Muscle of back (tissue), 13 donors: Measurements from ENCODE around the gene GDF9. TPM values are rescaled to one million over a fixed set of nuclear protein-coding genes. Genes with fewer than 3 reads are reported as not detected.

Source experiments
- DNase-seq, 3 donors: peaks; one replicate each; pipeline versions ENCODE4 v3.0.0 to v3.0.0-alpha.2; 2013
- long read RNA-seq, 9 donors: transcript quantifications; one replicate each; lab custom pipeline, GENCODE V29; 2026
- polyA plus RNA-seq, 10 donors: library from polyadenylated mRNA; unstranded; fragments of 120-200 nt; gene quantifications; one replicate each; pipeline ENCODE4 v1.2.1, GENCODE V29; 2013; ENCODE audit not compliant: insufficient read length in 10 of 10

Gene GDF9, protein sequence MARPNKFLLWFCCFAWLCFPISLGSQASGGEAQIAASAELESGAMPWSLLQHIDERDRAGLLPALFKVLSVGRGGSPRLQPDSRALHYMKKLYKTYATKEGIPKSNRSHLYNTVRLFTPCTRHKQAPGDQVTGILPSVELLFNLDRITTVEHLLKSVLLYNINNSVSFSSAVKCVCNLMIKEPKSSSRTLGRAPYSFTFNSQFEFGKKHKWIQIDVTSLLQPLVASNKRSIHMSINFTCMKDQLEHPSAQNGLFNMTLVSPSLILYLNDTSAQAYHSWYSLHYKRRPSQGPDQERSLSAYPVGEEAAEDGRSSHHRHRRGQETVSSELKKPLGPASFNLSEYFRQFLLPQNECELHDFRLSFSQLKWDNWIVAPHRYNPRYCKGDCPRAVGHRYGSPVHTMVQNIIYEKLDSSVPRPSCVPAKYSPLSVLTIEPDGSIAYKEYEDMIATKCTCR
- 1 to 10 TPM in 2 of 10 donors, under 1 TPM in 8; 0.31 to 1.5 (median 0.74) TPM for polyA plus RNA-seq
- long read RNA-seq, donor 1, result 0 reads
- long read RNA-seq, donor 2, partial matches to known transcripts, result 260 of 628 reads
- long read RNA-seq, donor 2, other reads (novel, unspliced or antisense), result 368 of 628 reads
- long read RNA-seq, donor 3, result 0 reads
- long read RNA-seq, donor 4, result 0 reads
- long read RNA-seq, donor 5, result 0 reads
- long read RNA-seq, donor 6, result 0 reads
- long read RNA-seq, donor 7, result 0 reads
- long read RNA-seq, donor 8, partial matches to known transcripts, result 231 of 478 reads
- long read RNA-seq, donor 8, other reads (novel, unspliced or antisense), result 247 of 478 reads
- long read RNA-seq, donor 9, result 0 reads

DNA sequence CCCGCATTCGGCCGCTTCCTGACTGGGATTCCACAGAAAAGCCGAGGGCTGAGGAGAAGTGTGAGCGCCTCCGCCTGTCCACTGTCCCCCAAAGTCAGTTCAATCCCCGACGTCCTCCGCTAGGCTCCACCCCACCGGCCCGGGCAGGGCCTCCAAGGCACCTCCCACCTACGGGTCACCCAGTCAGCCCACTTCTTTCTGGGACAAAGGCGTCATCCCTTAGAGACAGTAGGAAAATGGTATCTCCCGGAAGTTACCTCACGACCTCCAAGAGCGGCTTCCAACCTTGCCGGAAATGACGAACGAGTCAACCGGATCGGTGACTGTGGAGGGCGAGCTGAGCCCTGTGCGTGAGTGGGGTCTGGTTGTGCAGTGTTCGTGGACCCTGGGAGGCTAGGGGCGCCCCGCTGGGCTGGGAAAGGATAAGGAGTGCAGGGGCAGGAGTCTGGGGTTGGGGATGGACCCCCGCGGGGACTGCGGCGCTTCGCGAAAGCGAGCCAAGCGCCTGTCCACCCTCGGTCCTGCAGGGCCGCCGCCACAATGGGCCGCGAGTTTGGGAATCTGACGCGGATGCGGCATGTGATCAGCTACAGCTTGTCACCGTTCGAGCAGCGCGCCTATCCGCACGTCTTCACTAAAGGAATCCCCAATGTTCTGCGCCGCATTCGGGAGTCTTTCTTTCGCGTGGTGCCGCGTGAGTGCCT lies at the start of gene GDF9, which contains the start of gene UQCRQ:
TSS of gene GDF9 (minus strand) at position 128 of the 704 bp plus-strand sequence. CDS start 1,936 bp downstream, outside the sequence.
TSS of gene UQCRQ (plus strand) at position 301 of the 704 bp plus-strand sequence. CDS start at position 541, 240 bp downstream.
- peak; percentile 99 to 100 (median 99) for DNase-seq

DNA sequence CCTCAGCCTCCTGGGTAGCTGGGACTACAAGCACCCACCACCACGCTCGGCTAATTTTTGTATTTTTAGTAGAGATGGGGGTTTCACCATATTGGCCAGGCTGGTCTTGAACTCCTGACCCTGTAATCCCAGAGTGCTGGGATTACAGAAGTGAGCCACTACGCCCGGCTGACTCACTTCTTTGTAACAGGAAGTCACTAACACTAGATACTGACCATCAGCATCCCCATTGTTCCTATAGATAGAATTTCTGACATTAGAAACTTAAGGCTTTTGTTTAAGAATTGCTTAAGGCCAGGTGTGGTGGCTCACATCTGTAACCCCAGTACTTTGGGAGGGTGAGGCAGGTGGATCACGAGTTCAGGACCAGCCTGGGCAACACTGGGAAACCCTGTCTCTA lies 49.4 kb upstream of the GDF9 start:
- DNase-seq, result no peak

DNA sequence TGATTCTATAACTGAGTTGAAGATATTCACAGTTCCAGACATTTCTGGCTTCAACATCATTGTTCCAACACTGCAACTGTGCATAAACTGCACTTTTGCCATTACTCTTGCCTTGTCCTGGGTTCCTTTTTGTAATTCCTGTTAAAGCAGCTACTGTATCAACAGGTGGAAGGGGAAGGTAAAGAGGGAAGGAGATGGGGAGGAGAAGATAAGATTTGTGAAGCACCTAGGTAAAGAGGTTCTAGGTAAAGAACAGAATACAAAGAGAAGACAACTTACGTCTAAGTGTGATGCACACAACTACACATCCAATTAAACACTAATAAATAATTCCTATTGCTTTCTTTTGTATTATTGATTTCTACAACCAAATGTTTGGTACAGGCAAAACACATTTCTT lies 43.4 kb upstream of the GDF9 start:
- no peak for DNase-seq

DNA sequence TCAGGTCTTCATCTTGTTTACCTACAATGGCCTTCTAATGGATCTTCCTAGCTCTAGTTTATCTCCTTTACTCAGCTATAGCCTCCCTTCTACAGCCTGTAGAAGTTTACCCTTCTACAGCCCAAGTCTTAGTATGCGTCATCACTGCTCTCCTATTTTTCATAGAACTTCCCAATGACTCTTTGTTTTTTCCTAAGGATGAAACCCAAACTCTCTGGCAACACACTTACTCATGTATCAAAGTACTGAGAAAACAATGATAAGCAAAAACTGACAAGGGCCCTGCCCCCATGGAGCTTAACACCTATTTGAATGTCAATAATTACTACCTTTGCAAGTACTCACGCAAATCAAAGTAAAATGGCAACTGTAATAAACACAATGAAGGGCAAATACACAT lies 40.9 kb upstream of the GDF9 start:
- no peak for DNase-seq

DNA sequence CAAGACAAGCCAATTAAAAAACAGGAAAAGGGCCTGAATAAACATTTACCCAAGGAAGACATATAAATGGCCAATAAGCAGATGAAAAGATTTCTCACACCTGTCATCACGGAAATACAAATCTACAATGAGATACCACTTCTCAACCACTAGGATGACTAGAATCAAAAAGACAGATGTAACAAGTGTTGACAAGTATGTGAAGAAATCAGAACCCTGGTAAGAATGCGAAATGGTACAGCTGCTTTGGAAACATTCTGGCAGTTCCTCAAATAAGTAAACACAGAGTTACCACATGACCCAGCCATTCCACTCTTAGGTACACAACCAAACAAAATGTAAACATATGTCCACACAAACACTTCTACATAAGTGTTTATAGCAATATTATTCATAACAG lies 39.7 kb upstream of the GDF9 start:
- DNase-seq, result peak in 2 of 3 donors; percentile 12 to 21

DNA sequence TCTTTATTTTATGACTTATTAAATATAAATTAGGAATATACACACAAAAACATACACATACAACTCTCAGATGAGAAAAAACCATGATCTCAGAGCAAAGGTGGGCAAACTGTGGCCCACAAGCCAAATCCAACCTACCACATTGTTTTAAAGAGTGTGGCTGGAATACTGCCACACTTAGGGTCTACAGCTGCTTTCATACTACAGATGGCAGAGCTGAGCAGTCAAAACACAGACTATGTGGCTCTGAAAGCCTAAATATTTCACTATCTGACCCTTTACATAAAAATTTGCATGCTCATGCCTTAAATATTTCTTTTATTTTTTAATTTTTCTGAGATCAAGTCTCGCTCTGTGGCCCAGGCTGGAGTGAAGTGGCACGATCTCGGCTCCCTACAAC lies 35.5 kb upstream of the GDF9 start:
- no peak for DNase-seq

DNA sequence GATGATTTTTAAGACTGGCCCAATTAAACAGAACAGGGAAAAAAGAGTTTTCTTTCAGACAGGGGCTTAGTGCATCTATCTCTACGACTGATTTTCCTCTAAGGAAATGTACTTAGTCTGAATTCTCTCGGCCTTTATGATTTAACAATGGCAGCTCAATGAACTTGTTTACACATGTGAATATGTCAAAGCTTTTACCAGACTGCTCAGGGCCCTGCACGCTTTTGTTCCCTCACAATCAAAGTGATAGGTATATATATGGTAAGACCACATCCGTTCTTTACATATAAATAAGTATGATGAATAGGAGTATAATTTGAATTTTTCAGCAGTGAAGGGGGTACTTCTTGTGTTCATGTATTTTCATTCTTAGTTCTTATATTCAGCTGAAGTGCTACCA lies 34.8 kb upstream of the GDF9 start:
- DNase-seq, result no peak

DNA sequence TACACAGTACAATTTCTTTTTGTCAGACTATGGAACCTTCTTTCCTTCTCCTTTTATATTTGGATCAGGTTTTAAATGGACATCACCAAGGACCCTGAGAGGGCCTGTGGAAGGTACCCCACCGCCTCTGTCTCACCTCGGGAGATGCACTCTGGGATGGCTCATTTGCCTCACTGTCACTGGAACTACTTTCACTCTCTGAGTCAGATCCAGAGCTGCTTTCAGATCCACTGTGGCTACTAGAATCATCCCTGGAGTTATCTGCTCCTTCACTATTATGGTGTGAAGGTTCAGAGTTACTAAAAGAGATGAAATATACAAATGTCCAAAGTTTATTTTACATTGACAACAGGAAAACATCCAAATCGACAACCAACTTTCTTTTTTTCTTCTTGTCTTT lies 31.8 kb upstream of the GDF9 start:
- DNase-seq, result no peak

DNA sequence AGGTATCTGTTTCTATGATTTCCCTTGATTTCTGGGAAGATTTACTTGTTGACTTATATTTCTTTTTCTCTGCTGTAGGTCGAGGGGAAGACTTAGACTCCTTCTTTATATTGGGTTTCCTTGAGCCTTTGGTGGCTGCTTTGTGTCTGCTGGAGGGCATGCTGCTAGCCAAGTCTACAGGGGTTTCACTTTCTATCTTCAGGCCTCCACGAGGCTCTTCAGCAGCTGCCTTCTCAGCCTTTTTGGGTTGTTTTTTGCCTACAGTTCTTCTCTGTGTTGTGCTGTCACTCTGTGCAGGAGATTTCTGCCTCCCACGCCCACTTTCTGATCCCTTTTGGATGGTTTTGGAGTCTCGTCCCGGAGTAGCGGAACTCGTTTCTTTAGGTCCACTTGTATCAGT lies 30.4 kb upstream of the GDF9 start:
- DNase-seq, result no peak

DNA sequence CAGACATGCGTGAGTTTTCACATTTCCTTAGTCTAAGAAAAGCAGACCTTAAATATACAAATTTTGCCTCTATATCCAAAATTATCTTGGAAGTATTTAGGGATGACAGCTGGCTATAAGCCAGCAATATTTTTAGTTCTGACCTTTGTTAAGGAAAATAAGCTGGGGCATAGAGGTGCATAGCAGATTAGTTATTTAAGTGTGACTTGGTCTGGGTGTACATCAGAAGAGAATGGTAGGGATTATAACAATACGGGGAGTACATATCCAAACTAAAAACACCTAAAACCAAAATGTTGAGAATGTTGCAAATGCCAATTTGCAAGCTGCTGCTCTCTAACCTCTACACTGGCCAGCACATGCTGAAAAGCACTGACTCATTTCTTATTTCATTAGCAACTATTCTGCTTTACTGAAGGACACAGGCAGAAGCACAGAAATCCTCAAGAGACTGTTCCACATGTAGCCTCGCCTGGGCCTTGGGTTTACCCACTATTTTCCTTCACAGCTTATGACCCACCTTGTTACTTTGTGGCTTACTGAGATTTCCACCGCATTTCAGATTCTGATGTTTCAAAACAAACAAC lies 29.5 kb upstream of the GDF9 start:
- DNase-seq, result no peak

DNA sequence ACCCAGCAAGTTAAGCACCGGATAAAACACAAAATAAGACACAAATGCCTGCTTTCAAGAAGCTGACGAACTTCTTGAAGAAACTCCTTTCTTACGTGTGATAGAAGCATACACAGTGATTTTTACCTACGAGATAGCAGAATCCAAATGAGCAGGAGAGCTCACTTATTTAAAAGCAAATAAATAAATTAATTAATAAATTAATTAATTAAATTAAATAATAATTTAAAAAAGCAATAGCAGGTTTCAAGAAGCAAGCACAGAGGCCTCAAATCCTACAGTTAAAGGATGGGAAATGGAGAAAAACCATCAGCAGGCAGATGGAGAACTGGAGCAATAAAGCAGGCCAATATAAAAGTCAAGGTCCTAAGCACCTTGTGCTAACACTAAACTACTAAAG lies 24.5 kb upstream of the GDF9 start:
- no peak for DNase-seq

DNA sequence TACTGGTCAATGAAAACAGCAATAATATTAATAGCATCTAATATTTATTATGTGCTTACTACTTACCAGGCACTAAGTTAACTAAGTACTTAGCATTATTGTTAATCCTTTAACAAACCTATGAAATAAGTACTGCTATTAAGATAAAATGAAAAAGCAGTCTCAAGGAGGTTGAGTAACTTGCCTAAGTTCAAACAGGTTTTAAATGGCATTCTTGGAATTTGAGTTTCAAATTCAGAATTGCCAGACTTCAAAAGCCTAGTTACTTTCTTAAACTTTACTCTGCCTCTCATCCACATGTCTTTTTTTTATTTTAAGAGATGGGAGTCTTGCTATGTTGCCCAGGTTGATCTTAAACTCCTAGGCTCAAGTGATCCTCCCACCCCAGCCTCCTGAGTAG lies 23.2 kb upstream of the GDF9 start:
- no peak for DNase-seq

DNA sequence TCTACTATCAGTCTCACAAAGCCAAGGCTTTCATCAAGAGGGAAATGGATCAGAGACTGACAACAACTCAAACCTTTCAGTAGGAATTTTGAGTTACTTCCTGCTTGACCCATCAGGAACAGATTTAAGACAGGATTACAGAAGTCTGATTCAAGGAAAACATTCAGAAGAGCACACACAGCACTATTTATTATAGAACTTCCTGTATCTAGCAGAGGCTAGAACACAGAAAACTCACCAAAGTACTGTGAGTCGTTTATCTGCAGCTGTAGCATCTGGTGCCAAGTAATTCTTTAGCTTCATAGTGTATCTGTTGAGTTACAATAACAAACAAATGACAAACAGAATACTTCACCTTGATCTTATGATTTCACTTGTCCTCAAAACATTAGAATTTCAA lies 21.0 kb upstream of the GDF9 start:
- no peak for DNase-seq

DNA sequence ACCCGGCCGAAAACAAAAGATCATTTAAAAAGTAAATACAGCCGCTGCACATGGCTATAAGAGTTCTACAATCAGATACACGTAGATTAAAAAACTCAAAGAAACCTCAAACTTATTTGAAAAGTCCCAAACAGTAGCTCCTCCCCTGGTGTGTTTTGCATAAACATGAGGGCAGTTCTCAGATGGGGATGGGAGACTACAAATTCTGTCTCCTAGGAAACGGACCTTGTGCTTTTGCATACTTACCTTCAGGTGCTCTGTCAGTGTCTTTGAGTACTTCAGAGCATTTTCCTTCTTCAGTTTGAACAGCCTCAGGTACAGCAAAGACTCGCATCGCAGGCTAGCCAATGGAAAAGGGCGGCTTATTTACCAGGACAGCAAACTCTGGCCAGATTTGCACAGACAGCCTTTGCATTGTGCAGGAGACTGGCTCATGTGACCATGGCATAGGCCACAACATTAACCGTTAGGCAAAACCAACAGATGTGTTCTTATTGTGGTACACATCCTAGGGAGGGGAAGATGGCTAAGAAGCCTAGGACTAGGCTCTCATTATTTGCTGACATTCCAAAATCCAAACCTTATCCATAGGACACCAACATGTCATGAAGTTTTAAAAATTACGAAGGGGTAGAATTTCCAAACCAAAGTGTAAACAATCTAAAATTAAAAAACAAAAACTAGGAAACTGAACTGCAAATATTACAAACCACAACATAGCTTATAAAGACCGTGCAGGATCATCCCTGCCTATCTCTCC lies 20.0 kb upstream of the GDF9 start:
- DNase-seq, result no peak

DNA sequence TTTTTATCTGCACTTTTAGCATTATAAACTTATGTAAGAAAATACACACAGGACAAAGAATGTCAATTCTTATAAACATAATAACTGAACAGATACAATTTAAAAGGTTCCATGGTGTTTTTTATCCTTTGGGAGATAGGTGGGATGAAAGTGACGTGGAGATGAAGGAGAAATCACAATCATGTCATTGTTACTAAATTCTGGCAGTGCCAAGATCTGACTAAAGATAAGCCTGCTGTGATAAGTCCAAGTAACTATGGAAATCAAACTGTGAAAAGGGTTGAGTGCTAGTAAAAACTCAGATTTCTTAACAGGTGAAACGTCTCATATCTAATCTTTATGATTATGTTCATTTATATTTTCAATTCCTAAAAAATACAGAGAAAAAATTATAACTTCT lies 18.3 kb upstream of the GDF9 start:
- DNase-seq, result no peak

DNA sequence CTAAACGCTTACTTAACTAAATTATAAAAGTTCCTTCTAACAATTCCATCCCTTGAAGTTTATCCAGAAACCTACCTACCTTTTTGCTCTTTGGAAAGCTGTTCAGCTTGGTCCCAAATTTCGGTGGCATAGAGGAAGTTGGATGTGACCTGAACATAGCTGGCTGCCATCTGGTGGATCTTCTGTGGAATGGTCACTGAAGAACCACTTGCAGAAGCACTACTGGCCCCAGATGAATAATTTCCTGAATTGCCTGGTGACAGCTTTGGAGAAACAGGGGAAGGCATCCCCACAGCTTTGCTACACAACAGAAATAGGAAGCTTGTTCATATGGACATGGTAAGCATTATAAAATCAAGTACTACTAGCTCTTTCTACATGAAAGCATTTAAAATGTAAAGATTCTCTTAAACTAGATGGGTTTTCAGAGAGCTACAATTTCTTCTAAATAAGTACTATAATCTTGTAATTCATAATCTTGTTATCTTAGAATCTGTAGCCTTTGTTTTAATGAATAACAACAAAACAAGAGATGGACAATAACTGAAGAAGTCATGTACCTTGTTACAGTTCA lies 17.1 kb upstream of the GDF9 start:
- DNase-seq, result peak; percentile 31 to 54 (median 36)

DNA sequence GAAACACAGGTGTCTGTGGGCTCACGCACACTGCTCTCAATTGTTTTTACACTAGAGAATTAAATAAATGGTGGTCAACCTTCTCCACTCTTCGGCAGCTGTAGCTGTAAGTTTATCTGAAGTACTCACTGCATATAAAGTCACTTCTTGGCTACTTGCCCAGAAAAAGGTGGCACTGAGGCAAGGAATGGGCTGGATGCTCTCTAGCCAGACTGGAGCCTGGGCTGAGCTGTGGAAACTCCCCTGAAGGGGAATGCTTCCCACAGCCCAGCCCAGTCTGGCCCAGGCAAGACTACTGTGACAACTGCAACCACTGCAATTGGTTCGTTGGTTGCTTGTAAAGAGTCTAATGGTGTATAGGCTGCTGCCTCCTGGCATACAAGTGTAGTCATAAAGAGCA lies 11.7 kb upstream of the GDF9 start:
- DNase-seq, result peak; percentile 19 to 30 (median 24)

DNA sequence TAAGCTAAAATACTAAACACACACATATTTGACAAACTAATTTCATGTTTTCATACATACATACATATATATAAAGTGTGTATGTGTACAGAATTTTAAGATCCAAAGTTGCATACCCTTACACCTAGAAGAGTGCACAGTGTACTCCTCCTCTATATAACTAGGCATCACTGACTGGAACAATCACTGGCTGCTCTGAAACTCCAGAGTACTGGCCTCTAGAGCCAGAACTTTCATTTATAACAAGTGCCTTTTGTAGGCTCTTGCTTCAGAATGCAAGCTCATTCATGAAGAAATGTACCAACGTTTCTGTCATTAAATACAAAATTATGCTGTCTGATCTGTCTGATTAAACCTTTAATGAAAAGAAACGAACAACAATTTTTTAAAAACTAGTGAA lies 11.2 kb upstream of the GDF9 start:
- no peak for DNase-seq

DNA sequence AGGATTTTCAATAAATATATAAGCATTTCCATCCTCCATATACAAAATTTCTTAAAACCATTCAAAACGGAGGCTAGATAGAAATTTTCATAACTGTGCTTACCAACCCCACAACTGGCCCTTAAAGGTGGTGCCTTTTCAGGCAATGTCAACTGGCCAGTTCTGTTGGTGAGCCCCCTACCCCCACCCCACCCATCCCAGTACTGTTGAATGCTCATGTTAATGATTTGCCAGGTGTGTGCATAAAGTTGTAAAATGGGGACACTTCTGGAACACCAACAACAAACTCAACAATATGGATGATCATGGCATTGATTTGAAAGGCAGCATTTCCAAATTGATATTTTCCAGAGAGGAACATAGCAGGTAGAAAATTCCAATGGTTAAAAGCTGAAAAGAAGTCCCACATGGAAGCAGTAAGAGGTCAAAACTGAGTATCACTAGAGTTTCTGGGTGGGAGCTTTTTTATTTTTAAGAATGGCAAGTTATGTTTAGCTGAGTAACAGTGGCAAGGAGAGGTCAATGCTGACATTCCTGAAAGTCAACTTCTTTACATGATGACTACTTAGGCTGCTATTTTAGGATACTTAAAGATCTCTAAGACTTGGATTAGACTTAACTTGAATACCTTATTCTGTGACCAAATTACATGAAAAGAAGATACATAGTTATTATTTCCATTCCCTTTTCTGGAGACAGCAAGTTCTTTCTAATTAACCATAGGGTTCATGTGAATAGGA lies 9.9 kb upstream of the GDF9 start:
- no peak for DNase-seq

DNA sequence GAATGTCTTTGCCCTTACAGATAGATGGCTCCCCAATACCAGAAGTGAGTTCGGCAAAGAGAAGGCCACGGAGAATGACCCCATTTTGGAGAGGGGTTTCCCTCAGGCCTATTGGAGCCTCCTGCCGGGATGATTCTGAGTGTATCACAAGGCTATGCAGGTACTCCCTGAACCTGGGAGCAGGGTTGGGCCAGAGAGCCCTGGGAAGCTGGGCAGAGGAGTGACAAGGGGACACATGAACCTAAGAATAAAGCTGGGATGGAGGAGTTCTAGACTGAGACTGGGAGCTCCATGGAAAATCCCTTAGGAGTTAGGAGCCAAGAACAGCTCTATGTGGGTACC lies 7.6 kb upstream of the GDF9 start:
- DNase-seq, result no peak
